ENCODE data around the gene COL1A1. TPM values are rescaled to one million over a fixed set of nuclear protein-coding genes. Genes with fewer than 3 reads are reported as not detected.

COL1A1 gene
- total and polyA plus RNA-seq, 2 of the 13 experiments (the other 11 are each of a cell fraction or from before 2014, with no cell fraction given): 0.05 TPM; not detected in 1

GRCh38 chr17:50244771-50245170, 43.3 kb upstream of the COL1A1 start:
- intact Hi-C loops (cut with micrococcal nuclease; ENCODE audit: unreplicated experiment): no loop called here
- FAIRE-seq: no peak
- DNase-seq (ENCODE audit: low spot score): no peak
- Histone ChIP-seq H3K36me3 (replicated peaks in 1 of 2; ENCODE audit: control insufficient read depth in 1 of 2, insufficient read depth in 2 of 2, low read length in 2 of 2) (no peaks in the 10 kb centered on the region), H3K9me3 (ENCODE audit: low read length) (peaks cover 11% of the 10 kb centered on the region; the same call in 1 of the 2 replicates), H3K79me2 (ENCODE audit: insufficient read depth, low read length) (no peaks in the 10 kb centered on the region), H3K27ac (ENCODE audit: extremely low read length, insufficient read depth, low read length) (no peak overlapping the region), H4K20me1 (ENCODE audit: insufficient read depth, low read length) (no peaks in the 10 kb centered on the region), H3K27me3 (ENCODE audit: control insufficient read depth in 1 of 2, insufficient read depth in 2 of 2, low read length in 2 of 2) (peaks cover 0 to 8% of the 10 kb centered on the region in 2 experiments; a peak in 3 of 5 replicates), H3K4me3 (replicated peaks in 1 of 3; ENCODE audit: insufficient read depth in 1 of 3, low read depth in 2 of 3, low read length in 3 of 3) (no peak overlapping the region), H2AFZ (ENCODE audit: low read length) (no peak overlapping the region), H3K4me1 (ENCODE audit: insufficient read depth, low read length) (no peaks in the 10 kb centered on the region), H3K9ac (ENCODE audit: insufficient read depth, low read depth, low read length) (no peak overlapping the region), H3K4me2 (ENCODE audit: low read depth, low read length) (no peak overlapping the region)
- WGBS (ENCODE audit: low lambda C conversion rate): 44% methylated on average over 6 of the region's 6 CpGs
- in situ Hi-C loops (cut with HindIII; ENCODE audit: extremely low pct_ligation_motif_present, low pct_unique_long_range_greater_than_20kb): no loop called here
- ATAC-seq: no peak
- ChIA-PET POLR2A (no interaction called here), CTCF (ENCODE audit: low intra/inter-chr PET ratio, low total read pairs) (no interaction called here)
- no TSS peak for BruUV-seq (replicated peaks)
- TF ChIP-seq, protein P1, sequence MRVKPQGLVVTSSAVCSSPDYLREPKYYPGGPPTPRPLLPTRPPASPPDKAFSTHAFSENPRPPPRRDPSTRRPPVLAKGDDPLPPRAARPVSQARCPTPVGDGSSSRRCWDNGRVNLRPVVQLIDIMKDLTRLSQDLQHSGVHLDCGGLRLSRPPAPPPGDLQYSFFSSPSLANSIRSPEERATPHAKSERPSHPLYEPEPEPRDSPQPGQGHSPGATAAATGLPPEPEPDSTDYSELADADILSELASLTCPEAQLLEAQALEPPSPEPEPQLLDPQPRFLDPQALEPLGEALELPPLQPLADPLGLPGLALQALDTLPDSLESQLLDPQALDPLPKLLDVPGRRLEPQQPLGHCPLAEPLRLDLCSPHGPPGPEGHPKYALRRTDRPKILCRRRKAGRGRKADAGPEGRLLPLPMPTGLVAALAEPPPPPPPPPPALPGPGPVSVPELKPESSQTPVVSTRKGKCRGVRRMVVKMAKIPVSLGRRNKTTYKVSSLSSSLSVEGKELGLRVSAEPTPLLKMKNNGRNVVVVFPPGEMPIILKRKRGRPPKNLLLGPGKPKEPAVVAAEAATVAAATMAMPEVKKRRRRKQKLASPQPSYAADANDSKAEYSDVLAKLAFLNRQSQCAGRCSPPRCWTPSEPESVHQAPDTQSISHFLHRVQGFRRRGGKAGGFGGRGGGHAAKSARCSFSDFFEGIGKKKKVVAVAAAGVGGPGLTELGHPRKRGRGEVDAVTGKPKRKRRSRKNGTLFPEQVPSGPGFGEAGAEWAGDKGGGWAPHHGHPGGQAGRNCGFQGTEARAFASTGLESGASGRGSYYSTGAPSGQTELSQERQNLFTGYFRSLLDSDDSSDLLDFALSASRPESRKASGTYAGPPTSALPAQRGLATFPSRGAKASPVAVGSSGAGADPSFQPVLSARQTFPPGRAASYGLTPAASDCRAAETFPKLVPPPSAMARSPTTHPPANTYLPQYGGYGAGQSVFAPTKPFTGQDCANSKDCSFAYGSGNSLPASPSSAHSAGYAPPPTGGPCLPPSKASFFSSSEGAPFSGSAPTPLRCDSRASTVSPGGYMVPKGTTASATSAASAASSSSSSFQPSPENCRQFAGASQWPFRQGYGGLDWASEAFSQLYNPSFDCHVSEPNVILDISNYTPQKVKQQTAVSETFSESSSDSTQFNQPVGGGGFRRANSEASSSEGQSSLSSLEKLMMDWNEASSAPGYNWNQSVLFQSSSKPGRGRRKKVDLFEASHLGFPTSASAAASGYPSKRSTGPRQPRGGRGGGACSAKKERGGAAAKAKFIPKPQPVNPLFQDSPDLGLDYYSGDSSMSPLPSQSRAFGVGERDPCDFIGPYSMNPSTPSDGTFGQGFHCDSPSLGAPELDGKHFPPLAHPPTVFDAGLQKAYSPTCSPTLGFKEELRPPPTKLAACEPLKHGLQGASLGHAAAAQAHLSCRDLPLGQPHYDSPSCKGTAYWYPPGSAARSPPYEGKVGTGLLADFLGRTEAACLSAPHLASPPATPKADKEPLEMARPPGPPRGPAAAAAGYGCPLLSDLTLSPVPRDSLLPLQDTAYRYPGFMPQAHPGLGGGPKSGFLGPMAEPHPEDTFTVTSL (CRISPR knock-in tag; IDR thresholded peaks at IDR 0.05; ENCODE audit: borderline replicate concordance): no peak
- TF ChIP-seq ZNF101 (CRISPR knock-in tag; IDR thresholded peaks at IDR 0.05; ENCODE audit: borderline replicate concordance, low read depth): no peak
- TF ChIP-seq ZNF225 (CRISPR knock-in tag; IDR thresholded peaks at IDR 0.05): no peak
- no peak for TF ChIP-seq ZNF678 (CRISPR knock-in tag; IDR thresholded peaks at IDR 0.05)
- TF ChIP-seq ZBTB1 (CRISPR knock-in tag; IDR thresholded peaks at IDR 0.05; ENCODE audit: borderline replicate concordance): no peak
- no peak for TF ChIP-seq ZBTB10 (CRISPR knock-in tag; IDR thresholded peaks at IDR 0.05; ENCODE audit: borderline replicate concordance)
- TF ChIP-seq, protein P2, sequence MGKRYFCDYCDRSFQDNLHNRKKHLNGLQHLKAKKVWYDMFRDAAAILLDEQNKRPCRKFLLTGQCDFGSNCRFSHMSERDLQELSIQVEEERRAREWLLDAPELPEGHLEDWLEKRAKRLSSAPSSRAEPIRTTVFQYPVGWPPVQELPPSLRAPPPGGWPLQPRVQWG (CRISPR knock-in tag; IDR thresholded peaks at IDR 0.05; ENCODE audit: borderline replicate concordance, low read depth): no peak
- no peak for TF ChIP-seq NFYC (CRISPR knock-in tag; IDR thresholded peaks at IDR 0.05)
- no peak for TF ChIP-seq FOXA1 (IDR thresholded peaks at IDR 0.05)
- TF ChIP-seq FOXA1 (CRISPR knock-in tag; IDR thresholded peaks at IDR 0.05): no peak
- TF ChIP-seq MBNL3 (CRISPR knock-in tag; conservative IDR thresholded peaks at IDR 0.05): no peak
- TF ChIP-seq RBM39 (IDR thresholded peaks at IDR 0.05; ENCODE audit: low read depth, low read length, poor library complexity, severe bottlenecking): no peak
- TF ChIP-seq ZNF850 (CRISPR knock-in tag; conservative IDR thresholded peaks at IDR 0.05): no peak
- TF ChIP-seq PBX2 (CRISPR knock-in tag; IDR thresholded peaks at IDR 0.05): no peak
- TF ChIP-seq ZNF562 (CRISPR knock-in tag; IDR thresholded peaks at IDR 0.05; ENCODE audit: borderline replicate concordance): no peak
- no peak for TF ChIP-seq KDM5B (CRISPR knock-in tag; IDR thresholded peaks at IDR 0.05; ENCODE audit: borderline replicate concordance)
